Endothelial cell of umbilical vein (primary cell): ENCODE measurements around the gene F5. TPM values are rescaled to one million over a fixed set of nuclear protein-coding genes. Genes with fewer than 3 reads are reported as not detected.

Source experiments
- BruUV-seq: library from RNA; stranded (reverse); fragments of 400-500 nt; replicated peaks from 2 replicates; lab custom pipeline; 2021; lab: Mats Ljungman, UMichigan
- CTCF ChIA-PET: fragments of 300-600, 350-600 bp; sonication (Branson Sonifier 250); formaldehyde crosslinking; loops from one replicate; lab custom pipeline; 2021; ENCODE audit warnings: antibody characterized with exemption, inconsistent platforms; lab: Charles Lee
- POLR2A ChIA-PET: fragments of 300-600, 350-600 bp; sonication (Branson Sonifier 250); formaldehyde crosslinking; loops from one replicate; lab custom pipeline; 2021; ENCODE audit warnings: antibody characterized with exemption, inconsistent platforms; lab: Charles Lee
- DNase-seq: peaks from one replicate; pipeline ENCODE4 v3.0.0-alpha.2; 2011; ENCODE audit warnings: low read depth, low spot score
- FAIRE-seq: peaks from 2 replicates; lab custom pipeline; 2011; peaks lifted over from hg19 to GRCh38; lab: Jason Lieb, UNC
- H2AFZ ChIP-seq: 2 replicates; pipeline ENCODE4 v1.6.0; 2012; ENCODE audit warnings: low read depth, low read length, control low read depth, inconsistent platforms
- H3K27ac ChIP-seq: 2 replicates; pipeline ENCODE4 v1.5.1; 2011; ENCODE audit warnings: low read depth, mild to moderate bottlenecking, control low read depth, low read length, moderate library complexity; ENCODE audit not compliant: insufficient read depth
- H3K27me3 ChIP-seq, 2 experiments: 2 replicates each; pipeline versions ENCODE4 v1.6.0 to v1.6.1; 2011; ENCODE audit warnings: low read length in 2 of 2, mixed read lengths in 1 of 2; ENCODE audit not compliant: control insufficient read depth in 2 of 2, insufficient read depth in 2 of 2
- H3K36me3 ChIP-seq, 2 experiments: 2 replicates in 1 of 2; 3 replicates in 1 of 2; pipeline ENCODE4 v1.5.1; 2011; ENCODE audit warnings: low read length in 2 of 2, mild to moderate bottlenecking in 1 of 2, moderate library complexity in 1 of 2; ENCODE audit not compliant: control insufficient read depth in 2 of 2, insufficient read depth in 2 of 2; ENCODE audit errors: extremely low read depth in 1 of 2
- H3K4me1 ChIP-seq: 3 replicates; pipeline ENCODE4 v1.5.1; 2011; ENCODE audit warnings: mild to moderate bottlenecking, low read length; ENCODE audit not compliant: control insufficient read depth, insufficient read depth; ENCODE audit errors: extremely low read depth
- H3K4me2 ChIP-seq: 2 replicates; pipeline ENCODE4 v1.6.1; 2011; ENCODE audit warnings: low read length, control low read depth, mixed read lengths; ENCODE audit not compliant: insufficient read depth
- H3K4me3 ChIP-seq, 3 experiments: fragments of 200-600 bp in 1 of 3; sonication (generic), shearing (Covaris generic) in 1 of 3; replicated peaks in 1 of 3; 2 replicates each; pipeline ENCODE4 v1.5.1; 2011 to 2016; ENCODE audit warnings: control low read depth in 3 of 3, low read length in 3 of 3, mild to moderate bottlenecking in 2 of 3, inconsistent platforms in 1 of 3, low read depth in 1 of 3, moderate library complexity in 1 of 3; ENCODE audit not compliant: insufficient read depth in 1 of 3
- H3K79me2 ChIP-seq: 2 replicates; pipeline ENCODE4 v1.6.0; 2012; ENCODE audit warnings: low read length, inconsistent platforms; ENCODE audit not compliant: control insufficient read depth, insufficient read depth
- H3K9ac ChIP-seq: replicated peaks from 2 replicates; pipeline ENCODE3; 2011; ENCODE audit warnings: low read length, control low read depth; ENCODE audit not compliant: insufficient read depth; ENCODE audit errors: extremely low read depth
- H3K9me1 ChIP-seq: replicated peaks from 3 replicates; pipeline ENCODE4 v1.6.0; 2011; ENCODE audit warnings: mild to moderate bottlenecking, low read length; ENCODE audit not compliant: control insufficient read depth, insufficient read depth; ENCODE audit errors: extremely low read depth
- H3K9me3 ChIP-seq: replicated peaks from 2 replicates; pipeline ENCODE4 v1.5.1; 2012; ENCODE audit warnings: low read length, inconsistent platforms; ENCODE audit not compliant: control insufficient read depth, insufficient read depth
- H4K20me1 ChIP-seq: replicated peaks from 2 replicates; pipeline ENCODE3; 2011; ENCODE audit warnings: mild to moderate bottlenecking, low read length; ENCODE audit not compliant: control insufficient read depth, insufficient read depth; ENCODE audit errors: extremely low read depth
- CTCF ChIP-seq, 2 donors: IDR thresholded peaks; 1 replicate in 1 of 2; 2 replicates in 1 of 2; pipeline ENCODE4 v1.5.1; 2011; ENCODE audit warnings: low read length in 2 of 2, mild to moderate bottlenecking in 2 of 2, moderate library complexity in 2 of 2, control low read depth in 1 of 2, inconsistent platforms in 1 of 2, low read depth in 1 of 2; ENCODE audit not compliant: insufficient read depth in 1 of 2; ENCODE audit errors: extremely low read depth in 1 of 2
- EZH2 ChIP-seq: IDR thresholded peaks from 2 replicates; pipeline ENCODE4 v1.6.1; 2012; ENCODE audit warnings: borderline replicate concordance, low read depth, mild to moderate bottlenecking, moderate library complexity, low read length, inconsistent platforms; ENCODE audit not compliant: severe bottlenecking
- dilution Hi-C: fragments of 300-500 bp; cut with MboI; formaldehyde crosslinking; loops from one replicate; pipeline ENCODE4 v1.15.0; 2019; ENCODE audit warnings: low sequenced_read_pairs; ENCODE audit not compliant: extremely low pct_ligation_motif_present
- intact Hi-C: fragments of 100-400 bp; cut with micrococcal nuclease; formaldehyde crosslinking; loops from one replicate; pipeline ENCODE4 v1.10.0; 2022
- polyA plus RNA-seq, 4 experiments: library from polyadenylated mRNA; depleted of rRNA in 3 of 4; stranded (reverse) in 3 of 4; unstranded in 1 of 4; fragments of >200 nt; gene quantifications; 2 replicates each; pipeline versions ENCODE4 v1.2.1 to v1.2.3, GENCODE V29; 2011 to 2012; ENCODE audit warnings: missing spikeins in 1 of 4
- total RNA-seq: library from RNA; stranded (reverse); gene quantifications from 2 replicates; pipeline ENCODE4 v1.2.3, GENCODE V29; 2021

Gene F5
- total and polyA plus RNA-seq, 2 donors (not counting 3 experiments of a cell fraction or from before 2014, with no cell fraction given), result not detected

- ChIA-PET POLR2A (no interaction called here), CTCF (interaction anchor here (0.7 to 7.0 kb wide), 34 partner anchors 9 to 998 kb away, joined by 3 to 230 read pairs (median 5); partner anchors contain the start of genes F5, METTL18 and SELE)
- Histone ChIP-seq H3K36me3 (no peaks in the 10 kb centered on the region), H3K4me3 (no peak overlapping the region), H3K79me2 (no peaks in the 10 kb centered on the region), H4K20me1 (no peaks in the 10 kb centered on the region), H3K4me2 (no peak overlapping the region), H3K27ac (no peak overlapping the region), H3K9me3 (no peaks in the 10 kb centered on the region), H3K4me1 (no peaks in the 10 kb centered on the region), H3K9ac (no peak overlapping the region), H2AFZ (no peak overlapping the region), H3K27me3 (peaks cover 0 to 6% of the 10 kb centered on the region in 2 experiments), H3K9me1 (no peaks in the 10 kb centered on the region)
- dilution Hi-C loops (no loop called here), intact Hi-C loops (loop anchor here (1.0 kb wide), 4 partner anchors 51 to 208 kb away; no protein-coding TSS in a partner anchor)
- peak; percentile 20 to 31 for TF ChIP-seq CTCF (IDR thresholded peaks at IDR 0.05; ENCODE audit: extremely low read depth in 1 of 2, insufficient read depth in 1 of 2, low read depth in 1 of 2, low read length in 2 of 2)
- TF ChIP-seq EZH2, result no peak
- peak; percentile 66 for FAIRE-seq
- BruUV-seq, result no TSS peak
- DNase-seq, result peak; percentile 66
Measured at GRCh38 chr1:169601096-169601881, 15.0 kb upstream of the F5 start.
